Stomach (tissue), 4 donors: Measurements from ENCODE around the gene KCNJ5.

ENCODE experiments used
- EP300 ChIP-seq: sonication (generic); formaldehyde crosslinking; IDR thresholded peaks from one replicate; pipeline ENCODE4 v1.6.1; 2017; ENCODE audit warnings: antibody characterized with exemption
- POLR2A ChIP-seq, 4 donors: fragments of 450-650 bp; IDR thresholded peaks; one replicate each; pipeline ENCODE4 v1.6.1; 2016; ENCODE audit warnings: antibody characterized with exemption in 4 of 4, control low read depth in 2 of 4, mild to moderate bottlenecking in 1 of 4, moderate library complexity in 1 of 4
- TF ChIP-seq, protein P1 (sequence below), 7 experiments: fragments of 450-650 bp in 4 of 7; fragments of 200-600 bp in 3 of 7; sonication (generic) in 3 of 7; IDR thresholded peaks; one replicate each; pipeline ENCODE4 v1.5.1; 2016 to 2019; ENCODE audit warnings: antibody characterized with exemption in 7 of 7, control low read depth in 2 of 7, mild to moderate bottlenecking in 1 of 7

DNA sequence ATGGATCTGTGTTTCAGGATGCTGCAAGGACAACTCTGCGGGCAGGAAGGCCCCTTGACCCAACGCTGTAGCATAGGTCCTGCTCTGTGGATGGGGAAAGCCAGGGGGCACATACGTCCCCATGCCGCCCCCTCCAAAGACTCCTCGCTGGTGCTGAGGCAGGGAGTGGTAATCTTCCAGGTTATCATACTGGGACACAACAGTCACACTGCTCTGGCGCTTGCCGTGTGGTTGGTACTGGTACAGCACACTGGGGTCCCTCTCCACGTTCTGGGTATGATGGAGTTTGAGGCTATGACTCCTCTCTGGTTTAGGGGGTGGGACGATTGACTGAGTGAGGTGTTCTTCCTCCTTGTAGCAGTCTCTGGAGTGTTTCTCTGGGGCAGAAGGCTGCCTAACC, 77.8 kb downstream of the KCNJ5 start:
- no peak for TF ChIP-seq POLR2A (IDR thresholded peaks at IDR 0.05)
- TF ChIP-seq, protein P1, sequence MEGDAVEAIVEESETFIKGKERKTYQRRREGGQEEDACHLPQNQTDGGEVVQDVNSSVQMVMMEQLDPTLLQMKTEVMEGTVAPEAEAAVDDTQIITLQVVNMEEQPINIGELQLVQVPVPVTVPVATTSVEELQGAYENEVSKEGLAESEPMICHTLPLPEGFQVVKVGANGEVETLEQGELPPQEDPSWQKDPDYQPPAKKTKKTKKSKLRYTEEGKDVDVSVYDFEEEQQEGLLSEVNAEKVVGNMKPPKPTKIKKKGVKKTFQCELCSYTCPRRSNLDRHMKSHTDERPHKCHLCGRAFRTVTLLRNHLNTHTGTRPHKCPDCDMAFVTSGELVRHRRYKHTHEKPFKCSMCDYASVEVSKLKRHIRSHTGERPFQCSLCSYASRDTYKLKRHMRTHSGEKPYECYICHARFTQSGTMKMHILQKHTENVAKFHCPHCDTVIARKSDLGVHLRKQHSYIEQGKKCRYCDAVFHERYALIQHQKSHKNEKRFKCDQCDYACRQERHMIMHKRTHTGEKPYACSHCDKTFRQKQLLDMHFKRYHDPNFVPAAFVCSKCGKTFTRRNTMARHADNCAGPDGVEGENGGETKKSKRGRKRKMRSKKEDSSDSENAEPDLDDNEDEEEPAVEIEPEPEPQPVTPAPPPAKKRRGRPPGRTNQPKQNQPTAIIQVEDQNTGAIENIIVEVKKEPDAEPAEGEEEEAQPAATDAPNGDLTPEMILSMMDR (IDR thresholded peaks at IDR 0.05): no peak
- no peak for TF ChIP-seq EP300
